Activated T-helper 1 cell treated with anti-CD3 and anti-CD28 coated beads, Interleukin-12 subunit alpha, Interleukin-12 subunit beta, Interleukin-2, Interleukin-4 antibody, amounts not matched to agents 30 ng/mL and 10 ng/mL and 1 ng/mL, durations not matched to agents 14 hours and 24 hours and 36 hours (primary cell): ENCODE results near the gene PNPLA7. TPM values are rescaled to one million over a fixed set of nuclear protein-coding genes. Genes with fewer than 3 reads are reported as not detected.
A peak's percentile ranks its signal among the peaks of the same experiment; 100 is the strongest.
"Not testable (repeated sequence)": the region's sequence is repeated elsewhere in the genome, so short reads cannot be mapped to it uniquely, and the experiment has no call there.

Experiments
- DNase-seq: peaks from one replicate; pipeline ENCODE4 v3.0.0; 2021; ENCODE audit warnings: low spot score
- H3K27ac Mint-ChIP-seq: one replicate; pipeline ENCODE4 v1.8.0; 2021; ENCODE audit warnings: mild to moderate bottlenecking, mixed read lengths
- H3K27me3 Mint-ChIP-seq: one replicate; pipeline ENCODE4 v1.8.0; 2022; ENCODE audit warnings: mild to moderate bottlenecking, moderate library complexity, mixed read lengths; ENCODE audit not compliant: insufficient read depth
- H3K36me3 Mint-ChIP-seq: one replicate; pipeline ENCODE4 v1.8.0; 2021; ENCODE audit warnings: low read depth, mixed read lengths
- H3K4me1 Mint-ChIP-seq: one replicate; pipeline ENCODE4 v1.8.0; 2021; ENCODE audit warnings: low read depth, mixed read lengths
- H3K4me3 Mint-ChIP-seq: one replicate; pipeline ENCODE4 v1.8.0; 2021; ENCODE audit warnings: mild to moderate bottlenecking, moderate library complexity, mixed read lengths
- H3K9me3 Mint-ChIP-seq: one replicate; pipeline ENCODE4 v1.8.0; 2021; ENCODE audit warnings: mixed read lengths
- intact Hi-C: fragments of 100-400 bp; cut with micrococcal nuclease; formaldehyde crosslinking; loops from one replicate; pipeline ENCODE4 v1.15.1; 2024
- total RNA-seq: library from RNA; stranded (reverse); gene quantifications from 2 replicates; pipeline ENCODE4 v1.2.3, GENCODE V29; 2022

The PNPLA7 gene
- total RNA-seq, 1 donor from 2014 or later: 1.2 TPM

DNA sequence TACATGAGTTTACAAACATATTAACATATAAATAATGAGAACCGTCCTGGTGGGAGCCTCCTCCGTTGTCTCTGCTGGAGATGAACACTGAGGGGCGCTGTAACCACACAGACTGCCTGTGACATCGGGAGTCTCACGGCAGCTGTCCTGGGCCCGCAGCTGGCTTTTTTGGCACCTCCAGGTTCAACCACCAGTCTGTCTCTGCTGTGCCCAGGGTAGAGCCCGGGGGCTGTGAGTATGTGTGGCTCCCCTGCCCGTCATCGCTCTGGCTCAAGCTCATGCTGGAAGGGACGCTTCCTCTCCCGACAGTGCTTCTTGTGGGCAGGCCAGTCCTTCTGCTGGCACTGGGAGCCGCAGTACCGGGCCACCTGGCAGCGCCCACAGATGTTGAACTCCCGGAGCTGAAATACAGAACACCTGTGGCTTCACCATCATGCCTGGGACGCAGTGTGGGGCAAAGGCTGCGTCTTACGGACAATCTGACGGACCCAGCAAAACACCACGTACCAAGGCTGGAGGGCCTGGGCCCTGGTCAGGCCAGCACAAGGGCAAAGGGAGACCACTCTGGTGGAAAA lies 32.2 kb upstream of the PNPLA7 start:
- Mint-ChIP-seq H3K4me3 (no peak overlapping the region), H3K4me1 (peaks cover 6% of the 10 kb centered on the region), H3K36me3 (peaks cover 21% of the 10 kb centered on the region), H3K27ac (no peak overlapping the region), H3K27me3 (no peaks in the 10 kb centered on the region), H3K9me3 (no peaks in the 10 kb centered on the region)
- intact Hi-C loops: no loop called here
- DNase-seq: no peak

DNA sequence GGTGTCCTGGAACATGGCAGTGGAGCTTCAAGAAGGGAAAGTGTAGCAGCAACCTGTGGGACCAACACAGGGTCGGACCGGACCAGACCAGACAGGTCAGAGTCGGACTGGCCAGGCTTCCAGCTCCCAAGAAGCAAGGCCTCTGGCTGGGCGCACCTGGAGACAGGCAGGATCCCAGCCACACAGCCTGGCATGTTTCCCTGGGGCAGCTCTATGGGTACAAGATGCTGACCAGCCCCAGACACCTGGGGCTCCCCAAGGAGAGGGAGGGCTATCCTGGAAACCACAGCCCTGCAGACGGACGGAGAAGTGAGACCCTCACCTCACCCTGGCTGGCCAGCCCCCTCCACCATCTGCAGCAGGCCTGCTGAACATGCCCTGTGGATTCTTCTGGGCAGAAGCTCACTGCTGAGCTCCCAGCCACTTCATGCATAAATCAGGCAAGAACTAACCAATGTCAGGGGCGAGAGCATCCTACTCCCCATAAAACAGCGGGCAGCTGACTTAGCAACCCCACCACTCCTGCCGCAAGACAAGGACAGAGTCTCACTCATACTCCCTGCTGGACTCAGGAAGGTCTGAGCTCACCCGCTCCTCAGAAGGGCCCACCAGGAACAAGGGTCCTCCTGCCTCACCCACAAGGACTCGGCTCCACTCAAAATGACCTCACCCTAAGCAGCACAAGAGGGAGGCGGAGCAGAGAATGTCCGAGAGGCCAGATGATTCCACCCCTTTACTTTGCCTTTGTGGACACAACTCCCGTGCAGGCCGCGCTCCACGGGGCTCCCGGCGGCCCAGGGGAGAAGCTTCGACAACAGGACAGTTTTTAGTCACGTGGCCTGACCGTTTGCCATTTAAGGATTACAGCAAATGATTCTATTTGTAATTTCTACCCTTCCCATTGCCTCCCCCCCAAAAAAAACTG lies 31.4 kb upstream of the PNPLA7 start:
- intact Hi-C loops: no loop called here
- Mint-ChIP-seq H3K4me3 (no peak overlapping the region), H3K36me3 (peaks cover 19% of the 10 kb centered on the region), H3K27ac (no peak overlapping the region), H3K9me3 (no peaks in the 10 kb centered on the region), H3K4me1 (peaks cover 13% of the 10 kb centered on the region), H3K27me3 (no peaks in the 10 kb centered on the region)
- DNase-seq: no peak

DNA sequence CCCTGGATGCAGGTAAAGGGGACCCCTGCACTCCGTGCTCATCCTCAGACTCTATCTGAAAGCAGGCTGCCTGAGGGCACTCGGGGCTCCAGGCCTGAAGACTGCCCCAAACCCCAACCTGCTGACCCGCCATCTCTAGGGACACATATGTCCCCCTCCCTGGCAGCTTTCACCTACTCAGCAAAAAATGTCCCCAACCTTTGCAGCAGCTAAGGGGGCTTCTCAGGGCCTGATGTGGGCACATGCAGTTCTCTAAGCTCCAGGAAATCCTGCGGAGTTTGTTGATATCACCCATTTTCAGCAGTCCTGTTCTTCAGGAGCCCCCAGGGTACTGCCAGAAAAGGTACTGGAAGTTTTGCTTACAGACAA lies 30.7 kb upstream of the PNPLA7 start:
- Mint-ChIP-seq H3K36me3 (peaks cover 18% of the 10 kb centered on the region), H3K27me3 (no peaks in the 10 kb centered on the region), H3K27ac (no peak overlapping the region), H3K4me3 (no peak overlapping the region), H3K4me1 (peaks cover 20% of the 10 kb centered on the region), H3K9me3 (no peaks in the 10 kb centered on the region)
- intact Hi-C loops: no loop called here
- DNase-seq: no peak

- no peaks in the 10 kb centered on the region for H3K9me3 Mint-ChIP-seq
- H3K36me3 Mint-ChIP-seq: peaks cover 23% of the 10 kb centered on the region
- peaks cover 26% of the 10 kb centered on the region for H3K4me1 Mint-ChIP-seq
- no peak for DNase-seq
- no peak overlapping the region for H3K27ac Mint-ChIP-seq
- intact Hi-C loops: no loop called here
- no peaks in the 10 kb centered on the region for H3K27me3 Mint-ChIP-seq
- H3K4me3 Mint-ChIP-seq: no peak overlapping the region
Observed at GRCh38 chr9:137580209-137580953, 30.2 kb upstream of the PNPLA7 start.

GRCh38 chr9:137579259-137579604 lies 29.0 kb upstream of the PNPLA7 start:
- intact Hi-C loops: loop anchor here (1.0 to 2.0 kb wide), 4 partner anchors 11 to 39 kb away; partner anchors contain the start of genes ARRDC1, MRPL41, PNPLA7 and ZMYND19
- no peaks in the 10 kb centered on the region for H3K27me3 Mint-ChIP-seq
- peak overlapping the region; percentile 58 for H3K27ac Mint-ChIP-seq
- no peak for DNase-seq
- H3K36me3 Mint-ChIP-seq: peaks cover 29% of the 10 kb centered on the region
- H3K4me1 Mint-ChIP-seq: peaks cover 32% of the 10 kb centered on the region
- peak overlapping the region; percentile 88 for H3K4me3 Mint-ChIP-seq
- no peaks in the 10 kb centered on the region for H3K9me3 Mint-ChIP-seq

- peak within 1 kb of the TSS; percentile 58 for H3K27ac Mint-ChIP-seq
- H3K4me1 Mint-ChIP-seq: peaks cover 32% of the 10 kb centered on the region
- intact Hi-C loops: loop anchor here (1.0 to 2.0 kb wide), 4 partner anchors 12 to 40 kb away; partner anchors contain the start of genes ARRDC1, MRPL41, PNPLA7 and ZMYND19
- no peaks in the 10 kb centered on the region for H3K27me3 Mint-ChIP-seq
- H3K36me3 Mint-ChIP-seq: peaks cover 29% of the 10 kb centered on the region
- peak within 1 kb of the TSS; percentile 88 for H3K4me3 Mint-ChIP-seq
- no peaks in the 10 kb centered on the region for H3K9me3 Mint-ChIP-seq
- DNase-seq: peak; percentile 93
Observed at GRCh38 chr9:137578518-137579258, 28.5 kb upstream of the PNPLA7 start, which contains the start of gene DPH7. DPH7 (minus strand) TSS chr9:137578925; CDS start chr9:137578777, 148 bp downstream.

- Mint-ChIP-seq H3K4me3 (peak overlapping the region; percentile 88), H3K27me3 (no peaks in the 10 kb centered on the region), H3K27ac (peak overlapping the region; percentile 34), H3K9me3 (no peaks in the 10 kb centered on the region), H3K4me1 (peaks cover 32% of the 10 kb centered on the region), H3K36me3 (peaks cover 23% of the 10 kb centered on the region)
- DNase-seq: no peak
- intact Hi-C loops: no loop called here
Observed at GRCh38 chr9:137575716-137576411, 25.7 kb upstream of the PNPLA7 start.

- intact Hi-C loops: no loop called here
- Mint-ChIP-seq H3K4me3 (peak overlapping the region; percentile 88), H3K27ac (no peak overlapping the region), H3K36me3 (peaks cover 28% of the 10 kb centered on the region), H3K9me3 (no peaks in the 10 kb centered on the region), H3K4me1 (peaks cover 37% of the 10 kb centered on the region), H3K27me3 (no peaks in the 10 kb centered on the region)
- no peak for DNase-seq
Observed at GRCh38 chr9:137575364-137575715, 25.1 kb upstream of the PNPLA7 start.

- no peak for DNase-seq
- H3K4me3 Mint-ChIP-seq: no peak overlapping the region
- intact Hi-C loops: no loop called here
- H3K4me1 Mint-ChIP-seq: peaks cover 40% of the 10 kb centered on the region
- no peak overlapping the region for H3K27ac Mint-ChIP-seq
- no peaks in the 10 kb centered on the region for H3K9me3 Mint-ChIP-seq
- H3K36me3 Mint-ChIP-seq: peaks cover 33% of the 10 kb centered on the region
- H3K27me3 Mint-ChIP-seq: no peaks in the 10 kb centered on the region
Observed at GRCh38 chr9:137574192-137574591, 24.0 kb upstream of the PNPLA7 start.

- Mint-ChIP-seq H3K27ac (peak overlapping the region; percentile 55), H3K27me3 (no peaks in the 10 kb centered on the region), H3K9me3 (no peaks in the 10 kb centered on the region), H3K4me3 (no peak overlapping the region), H3K4me1 (peaks cover 17% of the 10 kb centered on the region), H3K36me3 (peaks cover 27% of the 10 kb centered on the region)
- DNase-seq: no peak
- intact Hi-C loops: no loop called here
Observed at GRCh38 chr9:137570566-137570965, 20.4 kb upstream of the PNPLA7 start.

- intact Hi-C loops: no loop called here
- peaks cover 8% of the 10 kb centered on the region for H3K4me1 Mint-ChIP-seq
- H3K36me3 Mint-ChIP-seq: peaks cover 19% of the 10 kb centered on the region
- no peak for DNase-seq
- H3K27me3 Mint-ChIP-seq: no peaks in the 10 kb centered on the region
- H3K27ac Mint-ChIP-seq: no peak overlapping the region
- no peaks in the 10 kb centered on the region for H3K9me3 Mint-ChIP-seq
- H3K4me3 Mint-ChIP-seq: no peak overlapping the region
Observed at GRCh38 chr9:137569609-137570203, 19.5 kb upstream of the PNPLA7 start.

- H3K9me3 Mint-ChIP-seq, H3K27me3 Mint-ChIP-seq, H3K4me3 Mint-ChIP-seq, H3K4me1 Mint-ChIP-seq, intact Hi-C loops, DNase-seq: not testable (repeated sequence)
- Mint-ChIP-seq H3K27ac (peak overlapping the region; percentile 58), H3K36me3 (peaks cover 26% of the 10 kb centered on the region)
Observed at GRCh38 chr9:137568445-137568844, 18.2 kb upstream of the PNPLA7 start.
